Measurements from ENCODE around the gene CACNG4. TPM values are rescaled to one million over a fixed set of nuclear protein-coding genes. Genes with fewer than 3 reads are reported as not detected.

CACNG4 gene
- total and polyA plus RNA-seq, 2 donors from 2014 or later, result 0.26 to 0.31 TPM

DNA sequence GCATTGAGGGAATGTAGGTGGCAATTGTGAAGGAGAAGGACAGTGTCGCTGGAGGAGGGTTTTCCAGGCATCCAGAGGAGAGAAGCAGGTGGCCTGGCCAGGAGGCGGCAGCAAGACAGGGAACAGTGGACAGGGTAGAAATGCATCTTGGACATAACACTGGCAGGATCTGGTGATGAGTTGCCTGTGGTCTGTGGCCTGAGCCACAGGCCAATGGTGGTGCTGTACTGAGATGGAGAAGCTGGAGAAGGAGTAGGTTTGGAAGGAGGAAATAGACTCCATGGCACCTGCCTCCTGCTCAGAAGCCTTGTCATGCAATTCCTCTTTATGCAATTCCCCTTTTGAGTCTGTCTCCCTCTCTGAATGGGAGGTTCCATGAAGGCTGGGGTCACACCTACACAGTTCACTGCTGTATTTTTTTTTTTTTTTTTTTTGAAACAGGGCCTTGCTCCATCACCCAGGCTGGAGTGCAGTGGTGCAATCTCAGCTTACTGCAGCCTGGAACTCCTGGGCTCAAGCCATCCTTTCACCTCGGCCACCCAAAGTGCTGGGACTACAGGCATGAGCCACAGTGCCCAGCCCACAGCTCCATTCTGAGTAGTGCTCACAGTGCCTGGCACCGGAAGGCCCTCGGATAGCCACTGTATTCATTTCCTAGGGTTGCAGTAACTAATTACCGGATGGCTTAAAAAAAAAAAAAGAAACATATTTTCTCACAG, 13.5 kb upstream of the CACNG4 start:
- intact Hi-C loops (cut with DNase I), result no loop called here
- Histone ChIP-seq H3K4me3 (ENCODE audit: low read length in 3 of 3) (no peak overlapping the region), H3K36me3 (ENCODE audit: control insufficient read depth in 2 of 3, insufficient read depth in 3 of 3, low read length in 3 of 3) (no peaks in the 10 kb centered on the region), H3K4me1 (ENCODE audit: control insufficient read depth in 2 of 3, insufficient read depth in 2 of 3, low read depth in 1 of 3, low read length in 3 of 3) (peaks cover 0 to 2% (median 0%) of the 10 kb centered on the region in 3 donors), H3K9ac (ENCODE audit: low read length in 3 of 3) (no peak overlapping the region), H3K9me3 (ENCODE audit: control insufficient read depth in 2 of 3, insufficient read depth in 1 of 3, low read length in 3 of 3) (no peaks in the 10 kb centered on the region), H3K27ac (ENCODE audit: low read depth in 2 of 2, low read length in 2 of 2) (no peak overlapping the region), H3K27me3 (ENCODE audit: control insufficient read depth, insufficient read depth, low read length) (no peaks in the 10 kb centered on the region)
- FAIRE-seq (no peak), DNase-seq (peak in 1 of 5 donors; percentile 35)
- TF ChIP-seq, protein P1, sequence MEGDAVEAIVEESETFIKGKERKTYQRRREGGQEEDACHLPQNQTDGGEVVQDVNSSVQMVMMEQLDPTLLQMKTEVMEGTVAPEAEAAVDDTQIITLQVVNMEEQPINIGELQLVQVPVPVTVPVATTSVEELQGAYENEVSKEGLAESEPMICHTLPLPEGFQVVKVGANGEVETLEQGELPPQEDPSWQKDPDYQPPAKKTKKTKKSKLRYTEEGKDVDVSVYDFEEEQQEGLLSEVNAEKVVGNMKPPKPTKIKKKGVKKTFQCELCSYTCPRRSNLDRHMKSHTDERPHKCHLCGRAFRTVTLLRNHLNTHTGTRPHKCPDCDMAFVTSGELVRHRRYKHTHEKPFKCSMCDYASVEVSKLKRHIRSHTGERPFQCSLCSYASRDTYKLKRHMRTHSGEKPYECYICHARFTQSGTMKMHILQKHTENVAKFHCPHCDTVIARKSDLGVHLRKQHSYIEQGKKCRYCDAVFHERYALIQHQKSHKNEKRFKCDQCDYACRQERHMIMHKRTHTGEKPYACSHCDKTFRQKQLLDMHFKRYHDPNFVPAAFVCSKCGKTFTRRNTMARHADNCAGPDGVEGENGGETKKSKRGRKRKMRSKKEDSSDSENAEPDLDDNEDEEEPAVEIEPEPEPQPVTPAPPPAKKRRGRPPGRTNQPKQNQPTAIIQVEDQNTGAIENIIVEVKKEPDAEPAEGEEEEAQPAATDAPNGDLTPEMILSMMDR (IDR thresholded peaks at IDR 0.05; ENCODE audit: borderline replicate concordance, extremely low read depth, insufficient read depth), result no peak

DNA sequence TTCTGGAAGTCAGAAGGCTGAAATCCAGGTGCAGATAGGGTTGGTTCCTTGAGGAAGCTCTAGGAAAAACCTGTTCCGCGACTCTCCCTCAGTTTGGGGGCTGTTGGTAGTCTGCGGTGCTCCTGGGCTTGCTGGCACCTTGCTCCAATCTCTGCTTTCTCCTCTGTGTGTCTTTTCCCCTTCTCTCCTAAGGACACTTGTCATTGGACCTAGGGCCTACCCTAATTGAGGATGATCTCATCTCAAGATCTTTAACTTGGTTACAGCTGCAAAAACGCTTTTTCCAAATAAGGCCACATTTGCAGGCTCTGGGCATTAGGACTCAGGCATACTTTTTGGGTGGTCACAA, 12.9 kb upstream of the CACNG4 start:
- TF ChIP-seq, protein P1 (IDR thresholded peaks at IDR 0.05; ENCODE audit: borderline replicate concordance, extremely low read depth, insufficient read depth), result no peak
- no peaks in the 10 kb centered on the region for H3K36me3 ChIP-seq (ENCODE audit: control insufficient read depth in 2 of 3, insufficient read depth in 3 of 3, low read length in 3 of 3)
- H3K4me3 ChIP-seq (ENCODE audit: low read length in 3 of 3), result no peak overlapping the region
- H3K27me3 ChIP-seq (ENCODE audit: control insufficient read depth, insufficient read depth, low read length), result no peaks in the 10 kb centered on the region
- FAIRE-seq (no peak), DNase-seq (peak in 3 of 5 donors; percentile 38 to 68 (median 60))
- H3K9ac ChIP-seq (ENCODE audit: low read length in 3 of 3), result no peak overlapping the region
- H3K9me3 ChIP-seq (ENCODE audit: control insufficient read depth in 2 of 3, insufficient read depth in 1 of 3, low read length in 3 of 3), result no peaks in the 10 kb centered on the region
- peaks cover 0 to 2% (median 0%) of the 10 kb centered on the region in 3 donors for H3K4me1 ChIP-seq (ENCODE audit: control insufficient read depth in 2 of 3, insufficient read depth in 2 of 3, low read depth in 1 of 3, low read length in 3 of 3)
- no peak overlapping the region for H3K27ac ChIP-seq (ENCODE audit: low read depth in 2 of 2, low read length in 2 of 2)
- intact Hi-C loops (cut with DNase I), result no loop called here

DNA sequence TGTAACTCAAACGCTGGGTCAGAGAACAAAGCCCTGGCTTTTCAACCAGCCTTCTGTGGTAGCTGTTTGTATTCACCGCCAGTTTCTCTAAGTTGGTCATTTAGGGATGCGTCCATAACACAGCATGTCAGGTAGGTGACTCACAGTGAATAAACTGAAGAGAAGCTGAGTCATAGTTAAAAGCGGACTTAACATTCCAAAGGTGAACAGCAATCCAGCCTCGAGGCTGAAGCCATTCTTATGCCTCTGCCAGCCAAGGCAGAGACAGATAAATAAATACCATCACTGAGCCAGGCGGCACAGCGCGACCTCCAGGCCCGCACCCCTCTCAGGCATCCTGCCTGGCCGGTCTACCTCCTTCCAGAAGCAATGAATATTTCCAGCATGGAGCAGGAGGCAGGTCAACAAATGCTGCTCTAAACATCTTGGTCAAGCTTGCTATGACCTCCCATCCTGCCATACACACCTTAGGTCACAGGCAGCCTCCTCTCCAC, 12.4 kb upstream of the CACNG4 start:
- DNase-seq (peak in 4 of 5 donors; percentile 32 to 86 (median 48)), FAIRE-seq (no peak)
- H3K9ac ChIP-seq (ENCODE audit: low read length in 3 of 3), result no peak overlapping the region

More for the DNA sequence above, 12.4 kb upstream of the CACNG4 start:
- no peak overlapping the region for H3K4me3 ChIP-seq (ENCODE audit: low read length in 3 of 3)
- no peaks in the 10 kb centered on the region for H3K27me3 ChIP-seq (ENCODE audit: control insufficient read depth, insufficient read depth, low read length)
- TF ChIP-seq, protein P1 (IDR thresholded peaks at IDR 0.05; ENCODE audit: borderline replicate concordance, extremely low read depth, insufficient read depth), result no peak
- intact Hi-C loops (cut with DNase I), result no loop called here
- H3K27ac ChIP-seq (ENCODE audit: low read depth in 2 of 2, low read length in 2 of 2), result no peak overlapping the region
- H3K36me3 ChIP-seq (ENCODE audit: control insufficient read depth in 2 of 3, insufficient read depth in 3 of 3, low read length in 3 of 3), result no peaks in the 10 kb centered on the region
- H3K9me3 ChIP-seq (ENCODE audit: control insufficient read depth in 2 of 3, insufficient read depth in 1 of 3, low read length in 3 of 3), result no peaks in the 10 kb centered on the region
- peaks cover 0 to 2% (median 0%) of the 10 kb centered on the region in 3 donors for H3K4me1 ChIP-seq (ENCODE audit: control insufficient read depth in 2 of 3, insufficient read depth in 2 of 3, low read depth in 1 of 3, low read length in 3 of 3)
